Ammon's horn (tissue), 1 donor: Measurements from ENCODE around the gene ADGRB3.
"Not testable (repeated sequence)": the region's sequence is repeated elsewhere in the genome, so short reads cannot be mapped to it uniquely, and the experiment has no call there.

ENCODE experiments used
- DNase-seq: peaks from one replicate; pipeline ENCODE4 v3.0.0-alpha.2; 2016; ENCODE audit warnings: low spot score

Gene ADGRB3

DNA sequence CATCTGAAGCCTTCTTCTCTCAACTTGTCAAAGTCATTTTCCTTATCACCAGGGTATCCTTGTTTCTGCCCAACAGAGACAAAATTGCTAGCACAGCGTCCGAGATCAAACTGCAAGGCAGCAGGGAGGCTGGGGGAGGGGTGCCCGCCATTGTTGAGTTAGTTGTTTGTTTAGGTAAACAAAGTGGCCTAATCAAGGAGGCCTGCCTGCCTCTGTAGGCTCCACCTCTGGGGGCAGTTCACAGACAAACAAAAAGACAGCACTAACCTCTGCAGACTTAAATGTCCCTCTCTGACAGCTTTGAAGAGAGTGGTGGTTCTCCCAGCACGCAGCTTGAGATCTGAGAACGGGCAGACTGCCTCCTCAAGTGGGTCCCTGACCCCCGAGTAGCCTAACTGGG lies 155.0 kb downstream of the ADGRB3 start:
- DNase-seq: not testable (repeated sequence)

DNA sequence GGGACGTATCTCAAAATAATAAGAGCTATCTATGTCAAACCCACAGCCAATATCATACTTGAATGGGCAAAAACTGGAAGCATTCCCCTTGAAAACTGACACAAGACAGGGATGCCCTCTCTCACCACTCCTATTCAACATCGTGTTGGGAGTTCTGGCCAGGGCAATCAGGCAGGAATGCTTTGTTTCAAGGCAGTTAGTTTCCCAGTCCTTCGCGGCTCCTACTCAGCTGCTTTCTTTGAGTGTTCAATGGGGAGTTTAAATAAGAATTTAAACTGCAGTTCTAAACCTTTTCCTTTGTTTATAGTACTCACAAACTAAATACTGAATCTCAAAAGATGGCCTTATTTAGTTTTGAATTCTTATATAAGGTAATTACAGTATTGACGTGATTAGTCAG lies 179.9 kb downstream of the ADGRB3 start:
- DNase-seq: not testable (repeated sequence)

DNA sequence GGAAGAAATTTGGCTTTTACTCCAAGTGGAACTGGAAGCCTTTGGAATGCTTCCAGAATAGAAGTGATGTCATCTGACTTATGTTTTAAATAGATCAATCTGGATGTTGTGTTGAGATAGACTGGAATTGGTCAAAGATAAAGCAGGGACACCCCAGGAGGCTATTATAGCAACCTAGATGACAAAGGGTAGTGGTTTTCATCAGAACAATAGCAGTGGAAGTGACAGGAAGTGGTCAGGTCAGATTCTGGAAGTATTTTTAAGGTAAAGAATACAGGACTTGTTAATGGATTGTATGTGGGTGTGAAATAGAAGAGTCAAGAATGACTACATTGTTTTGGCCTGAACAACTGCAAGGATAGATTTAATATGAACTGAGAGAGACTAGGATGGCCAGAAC lies 191.4 kb downstream of the ADGRB3 start:
- no peak for DNase-seq

DNA sequence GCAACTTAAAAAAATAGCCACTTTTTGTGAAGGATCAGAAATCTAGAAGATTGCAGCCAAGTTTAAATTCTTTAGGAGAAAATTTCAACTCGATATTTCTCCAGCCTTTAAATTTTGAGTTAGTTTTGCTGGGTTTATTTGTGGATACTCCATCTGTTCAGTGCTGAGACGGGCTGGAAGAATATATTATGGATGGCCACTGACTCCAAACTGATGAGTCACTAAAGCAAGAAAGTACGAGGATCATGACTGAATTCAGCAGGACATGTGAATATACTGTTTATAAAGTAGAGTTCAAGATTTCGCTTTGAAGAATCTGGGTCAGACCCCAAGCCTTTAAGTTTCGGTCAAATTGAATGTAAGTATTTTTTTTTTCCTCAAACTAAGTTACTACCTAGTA lies 199.5 kb downstream of the ADGRB3 start:
- no peak for DNase-seq

DNA sequence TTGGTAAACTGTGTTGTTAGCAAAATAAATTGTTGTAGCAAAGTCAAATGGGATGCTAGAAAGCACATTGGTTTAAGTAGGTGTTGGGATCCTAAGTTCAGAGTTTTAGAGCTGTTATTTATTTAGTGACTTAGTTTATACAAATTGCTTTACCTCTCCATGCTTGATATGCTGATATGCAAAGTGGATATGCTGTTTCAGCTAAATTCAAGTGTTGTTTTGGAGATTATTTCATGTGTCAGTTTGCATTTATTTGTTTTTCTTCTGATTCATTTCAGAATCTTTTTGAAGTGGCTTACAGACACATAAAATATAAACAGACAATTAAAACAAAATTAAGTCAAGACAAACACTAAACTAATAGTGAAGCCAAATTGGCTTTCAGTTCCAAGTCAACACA lies 203.5 kb downstream of the ADGRB3 start:
- DNase-seq: no peak

DNA sequence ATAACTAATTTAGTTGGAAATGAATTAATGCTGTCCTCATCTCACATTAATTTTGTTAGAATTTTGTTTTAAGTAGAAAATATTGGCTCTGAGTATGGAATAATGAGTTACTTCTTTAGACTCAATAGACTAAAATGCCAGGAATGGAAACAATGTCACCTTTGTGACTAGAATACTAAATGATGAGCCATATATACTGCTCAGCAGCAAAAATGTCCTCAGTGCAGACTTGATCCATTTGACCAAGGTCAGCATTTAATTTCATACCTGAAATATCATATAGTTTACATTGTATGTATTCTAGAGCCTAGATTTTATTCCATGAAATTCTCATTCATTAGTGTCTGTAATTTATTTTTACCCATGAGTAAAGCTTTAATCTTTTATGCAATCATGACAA lies 217.7 kb downstream of the ADGRB3 start:
- DNase-seq: no peak

DNA sequence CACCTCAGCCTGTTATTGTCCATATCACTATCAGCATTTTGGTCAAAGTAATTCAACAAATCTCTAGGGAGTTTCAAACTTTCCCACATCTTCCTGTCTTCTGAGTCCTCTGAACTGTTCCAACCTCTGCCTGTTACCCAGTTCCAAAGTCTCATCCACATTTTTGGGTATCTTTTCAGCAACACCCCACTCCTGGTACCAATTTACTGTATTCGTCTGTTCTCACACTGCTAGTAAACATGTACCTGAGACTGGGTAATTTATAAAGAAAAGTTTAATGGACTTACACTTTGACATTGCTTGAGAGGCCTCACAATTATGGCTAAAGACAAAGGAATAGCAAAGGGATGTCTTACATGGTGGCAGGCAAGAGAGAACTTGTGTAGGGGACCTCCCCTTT lies 224.2 kb downstream of the ADGRB3 start:
- DNase-seq: no peak

DNA sequence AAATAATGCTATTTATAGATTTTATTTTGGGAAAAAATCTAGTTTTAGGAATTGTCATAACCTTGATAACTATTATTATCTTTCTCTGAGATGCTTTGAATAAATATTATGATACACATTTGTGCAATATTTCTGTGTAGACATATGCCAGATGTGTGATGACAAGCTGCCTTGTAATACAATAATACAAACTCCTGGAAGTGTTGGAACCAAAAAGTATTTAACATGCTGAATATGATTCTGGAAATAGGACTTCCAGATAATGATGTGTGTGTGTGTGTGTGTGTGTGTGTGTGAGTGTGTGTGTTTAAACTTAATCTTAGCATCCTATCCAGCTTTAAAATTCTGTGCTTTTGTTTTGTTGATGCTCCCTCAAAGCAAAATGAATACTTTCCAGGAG lies 233.6 kb downstream of the ADGRB3 start:
- no peak for DNase-seq

DNA sequence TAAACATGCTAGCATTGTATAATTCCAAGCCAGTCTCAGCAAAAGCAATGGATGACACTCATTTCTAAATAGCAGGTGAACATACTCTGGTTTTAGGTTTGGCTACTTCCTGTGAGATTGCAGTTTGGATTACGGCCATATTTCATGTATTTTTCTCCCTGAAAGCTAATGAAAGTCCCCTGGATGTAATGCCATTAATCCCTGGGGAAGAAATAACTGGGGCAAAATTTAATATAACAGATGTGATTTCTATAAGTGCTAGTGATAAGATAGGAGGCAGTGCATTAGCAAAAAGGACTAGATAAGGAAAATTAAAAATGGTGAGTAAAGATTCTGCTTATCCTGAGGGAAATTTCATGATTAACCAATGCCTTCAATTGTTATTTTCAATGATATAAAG lies 238.2 kb downstream of the ADGRB3 start:
- DNase-seq: no peak

DNA sequence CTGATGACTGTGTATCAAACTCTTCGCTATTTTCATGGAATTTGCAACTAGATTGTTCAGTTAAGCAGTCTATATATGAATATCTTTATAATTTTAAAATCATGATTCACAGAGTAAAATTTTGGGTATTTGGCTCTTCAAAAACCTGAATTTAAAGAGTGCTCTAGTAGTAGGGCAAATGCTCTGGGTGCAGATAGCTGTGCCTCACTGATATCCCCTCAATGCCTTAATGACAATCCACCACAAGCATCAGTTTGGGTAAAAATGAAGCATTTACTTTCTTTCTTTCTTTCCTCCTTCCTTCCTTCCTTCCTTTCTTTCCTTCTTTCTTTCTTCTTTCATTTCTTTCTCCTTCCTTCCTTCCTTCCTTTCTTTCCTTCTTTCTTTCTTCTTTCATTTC lies 239.7 kb downstream of the ADGRB3 start:
- no peak for DNase-seq

DNA sequence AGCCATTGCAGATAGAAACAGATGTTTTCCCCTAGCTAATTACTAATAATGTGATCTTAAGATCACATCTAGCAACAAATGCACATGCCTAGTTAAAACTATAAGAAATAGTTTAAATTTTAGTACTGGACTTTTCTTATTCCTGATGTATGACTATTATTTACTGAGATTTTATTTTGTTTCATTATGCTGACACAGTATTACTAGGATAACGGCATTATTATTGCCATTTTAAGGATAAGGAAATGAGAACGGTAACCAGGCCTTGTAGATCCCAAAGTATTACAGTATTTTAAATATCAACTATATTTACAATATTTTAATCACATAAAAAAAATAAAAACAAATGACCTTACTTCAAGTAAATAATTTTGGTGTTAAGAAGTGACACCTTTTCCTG lies 240.3 kb downstream of the ADGRB3 start:
- DNase-seq: no peak

DNA sequence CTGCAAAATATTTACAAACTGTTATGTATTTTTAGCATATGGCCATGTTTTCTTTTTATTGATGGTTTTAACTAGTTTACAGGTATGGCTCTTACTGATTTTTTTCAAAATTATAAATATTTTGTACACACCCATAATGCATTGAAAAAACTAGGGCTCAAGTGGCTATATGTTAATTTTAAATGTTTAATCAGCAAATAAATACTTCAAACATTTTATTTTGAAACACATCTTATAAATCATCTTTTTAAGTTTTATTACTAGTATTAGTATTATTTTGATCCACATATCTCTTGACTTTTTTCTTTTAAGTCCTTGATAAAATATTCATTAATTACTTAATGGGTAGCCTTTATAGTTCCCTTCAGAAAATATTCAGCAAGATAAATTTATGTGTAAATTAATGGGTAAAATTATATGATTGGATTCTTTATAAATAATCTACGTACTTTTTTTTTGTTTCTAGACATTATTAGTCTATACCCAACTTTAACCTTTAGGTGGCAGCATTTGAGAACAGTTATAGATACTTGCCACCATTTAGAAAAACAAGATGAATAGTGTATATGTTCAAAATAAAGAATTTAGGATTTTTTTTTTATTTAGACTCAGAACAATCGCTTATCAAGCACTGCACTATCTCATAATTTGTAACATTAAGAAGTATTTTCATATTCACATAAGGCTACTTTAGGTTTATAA lies 241.9 kb downstream of the ADGRB3 start:
- DNase-seq: no peak

DNA sequence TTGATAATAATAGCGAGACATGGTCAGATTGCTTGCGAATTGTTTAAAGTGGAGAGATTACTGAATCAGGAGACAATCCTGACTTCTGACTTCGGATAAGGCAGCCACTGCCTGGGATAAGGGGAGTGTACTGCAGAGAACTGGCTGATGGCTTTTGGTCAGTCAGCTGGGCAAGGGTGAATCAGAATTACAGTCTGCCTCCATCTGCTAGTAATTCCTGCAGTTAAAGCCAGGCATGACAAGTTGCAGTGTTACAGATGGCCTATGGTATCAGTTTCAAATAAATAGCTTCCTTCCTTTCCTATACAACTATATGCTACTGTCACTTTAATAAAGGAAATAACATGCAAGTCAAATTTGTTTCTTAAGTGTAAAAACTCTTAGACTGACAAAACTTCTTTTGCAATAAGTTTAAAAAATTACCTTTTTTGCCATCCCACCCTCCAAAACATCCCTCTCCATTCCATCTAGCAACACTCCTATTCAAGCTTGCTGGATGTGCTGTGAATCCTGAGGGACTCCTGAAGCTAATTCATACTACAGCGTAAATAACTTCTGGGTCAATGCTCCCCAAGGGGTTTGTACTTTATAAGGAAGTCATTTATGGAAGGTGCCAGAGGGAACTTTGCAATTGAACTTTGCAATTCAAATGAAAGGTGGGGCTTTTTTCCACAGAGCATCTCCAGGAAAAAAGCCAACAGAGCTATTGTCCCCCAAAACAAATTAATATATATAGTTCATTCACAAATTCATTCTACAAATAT lies 245.2 kb downstream of the ADGRB3 start:
- no peak for DNase-seq

DNA sequence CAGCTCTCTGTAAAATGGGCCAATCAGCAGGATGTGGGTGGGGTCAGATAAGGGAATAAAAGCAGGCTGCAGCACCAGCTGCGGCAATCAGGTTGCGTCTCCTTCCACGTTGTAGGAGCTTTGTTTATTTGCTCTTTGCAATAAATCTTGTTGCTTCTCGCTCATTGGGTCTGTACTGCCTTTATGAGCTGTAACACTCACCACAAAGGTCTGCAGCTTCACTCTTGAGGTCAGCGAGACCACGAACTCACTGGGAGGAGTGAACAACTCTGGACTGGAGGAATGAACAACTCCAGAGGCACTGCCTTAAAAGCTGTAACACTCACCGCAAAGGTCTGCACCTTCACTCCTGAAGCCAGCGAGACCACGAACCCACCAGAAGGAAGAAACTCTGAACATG lies 248.2 kb downstream of the ADGRB3 start:
- DNase-seq: not testable (repeated sequence)

DNA sequence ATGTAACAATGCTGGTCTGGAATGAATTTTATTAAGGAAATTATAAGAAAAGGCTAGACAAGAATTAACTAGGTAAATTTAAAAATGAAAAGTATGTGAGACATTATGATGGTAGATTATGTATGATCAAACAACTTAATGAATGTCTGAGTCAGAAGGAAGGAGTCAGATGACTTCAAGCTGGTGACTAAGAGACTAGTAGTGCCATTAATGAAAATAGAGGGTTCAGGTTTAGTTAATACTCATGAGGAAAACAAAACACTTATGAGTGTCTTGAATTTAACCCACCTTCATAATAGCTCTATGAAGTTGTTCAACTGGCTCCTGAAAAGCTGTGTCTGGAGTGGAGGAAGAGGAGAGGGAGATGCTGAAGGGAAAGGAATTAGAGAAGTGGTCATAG lies 256.3 kb downstream of the ADGRB3 start:
- no peak for DNase-seq

DNA sequence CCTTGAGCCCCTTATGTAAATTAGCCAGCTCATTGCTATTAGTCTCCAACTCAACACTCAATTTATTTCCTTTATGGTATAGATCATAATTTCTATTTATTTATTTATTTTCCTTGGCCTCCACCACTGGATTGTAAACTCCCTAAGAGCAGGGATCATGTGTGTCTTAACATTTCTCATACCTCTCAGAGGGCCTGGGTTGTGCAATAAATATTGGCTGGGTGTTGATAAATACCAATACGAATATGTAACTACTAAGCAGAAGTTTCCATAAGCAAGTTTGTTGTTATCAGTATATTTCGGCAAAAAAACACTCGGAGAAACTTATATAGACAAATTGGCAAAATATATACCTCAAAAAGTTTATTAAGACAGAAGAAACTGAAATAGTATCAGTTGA lies 257.4 kb downstream of the ADGRB3 start:
- no peak for DNase-seq

DNA sequence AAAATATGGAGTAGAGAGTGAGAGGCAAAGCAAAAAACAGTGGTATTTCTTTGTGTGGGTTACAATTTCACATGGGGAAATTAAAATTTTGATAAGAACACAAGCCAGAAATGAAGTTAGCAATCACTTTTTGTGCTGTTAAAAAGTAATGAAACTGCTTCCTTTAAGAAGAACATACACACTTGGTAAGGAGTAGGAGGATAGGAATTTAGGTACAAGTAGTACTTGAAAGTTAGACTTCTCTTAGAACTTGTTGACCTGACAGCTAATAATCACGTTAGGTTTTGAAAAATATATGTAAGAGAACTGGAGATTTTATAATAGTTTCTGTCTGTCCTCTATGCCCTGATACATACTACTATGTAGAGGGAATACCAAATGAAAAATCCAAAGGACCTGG lies 260.8 kb downstream of the ADGRB3 start:
- DNase-seq: no peak

DNA sequence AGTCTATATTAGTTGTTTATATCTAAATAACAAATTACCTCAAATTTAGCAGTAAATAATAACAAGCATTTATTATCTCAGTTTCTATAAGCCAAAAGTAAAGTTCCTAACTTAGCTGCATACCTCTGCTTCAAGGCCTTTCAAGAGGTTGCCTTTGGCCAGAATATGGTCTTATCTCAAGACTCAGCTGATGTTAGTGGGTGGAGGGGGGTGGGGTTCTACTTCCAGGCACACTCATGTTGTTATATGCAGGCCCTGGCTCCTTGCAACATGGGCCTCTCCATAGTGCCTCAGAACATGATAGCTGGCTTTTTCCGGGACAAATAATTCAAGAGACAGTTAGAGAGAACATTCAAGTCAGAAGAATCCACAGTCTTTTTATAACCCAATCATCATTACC lies 266.0 kb downstream of the ADGRB3 start:
- no peak for DNase-seq

DNA sequence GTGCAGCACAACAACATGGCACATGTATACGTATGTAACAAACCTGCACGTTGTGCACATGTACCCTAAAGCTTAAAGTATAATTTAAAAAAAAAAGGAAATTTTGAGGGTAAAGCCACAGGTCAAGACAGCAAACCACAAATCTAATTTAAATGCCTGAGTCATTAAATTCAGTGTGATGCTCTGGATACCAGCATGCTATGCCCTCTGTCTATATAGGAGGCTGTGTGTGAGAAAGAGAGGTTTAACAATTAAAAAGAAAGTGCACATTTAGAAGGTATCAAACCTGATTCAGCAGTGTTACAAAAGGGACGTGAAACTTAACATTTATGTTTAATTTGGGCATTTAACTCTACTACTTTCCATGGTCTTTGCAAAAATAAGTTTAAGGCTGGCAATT lies 276.3 kb downstream of the ADGRB3 start:
- no peak for DNase-seq

DNA sequence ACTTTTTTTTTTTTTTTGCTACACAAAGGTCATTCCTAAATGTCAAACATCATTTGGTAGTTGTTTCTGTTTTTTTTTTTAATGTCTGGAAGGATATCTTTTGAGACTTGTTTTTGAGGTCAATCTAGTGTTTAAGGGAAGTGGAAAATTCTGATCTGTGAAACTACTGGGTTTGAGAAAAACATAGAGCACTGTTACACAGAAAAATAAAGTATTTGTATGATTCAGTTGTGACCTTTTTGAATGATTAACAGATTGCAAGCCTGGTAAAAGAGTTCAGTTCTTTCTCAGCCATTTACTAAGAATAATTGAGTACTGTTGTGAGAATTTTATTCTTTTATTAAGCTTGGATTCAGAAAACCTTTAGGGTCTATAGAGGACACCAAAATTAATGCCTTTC lies 276.7 kb downstream of the ADGRB3 start:
- DNase-seq: no peak

DNA sequence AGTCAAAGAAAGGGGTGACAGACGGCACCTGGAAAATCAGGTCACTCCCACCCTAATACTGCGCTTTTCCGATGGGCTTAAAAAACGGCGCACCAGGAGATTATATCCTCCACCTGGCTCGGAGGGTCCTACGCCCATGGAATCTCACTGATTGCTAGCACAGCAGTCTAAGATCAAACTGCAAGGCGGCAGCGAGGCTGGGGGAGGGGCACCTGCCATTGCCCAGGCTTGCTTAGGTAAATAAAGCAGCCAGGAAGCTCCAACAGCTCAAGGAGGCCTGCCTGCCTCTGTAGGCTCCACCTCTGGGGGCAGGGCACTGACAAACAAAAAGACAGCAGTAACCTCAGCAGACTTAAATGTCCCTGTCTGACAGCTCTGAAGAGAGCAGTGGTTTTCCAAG lies 277.7 kb downstream of the ADGRB3 start:
- DNase-seq: not testable (repeated sequence)

DNA sequence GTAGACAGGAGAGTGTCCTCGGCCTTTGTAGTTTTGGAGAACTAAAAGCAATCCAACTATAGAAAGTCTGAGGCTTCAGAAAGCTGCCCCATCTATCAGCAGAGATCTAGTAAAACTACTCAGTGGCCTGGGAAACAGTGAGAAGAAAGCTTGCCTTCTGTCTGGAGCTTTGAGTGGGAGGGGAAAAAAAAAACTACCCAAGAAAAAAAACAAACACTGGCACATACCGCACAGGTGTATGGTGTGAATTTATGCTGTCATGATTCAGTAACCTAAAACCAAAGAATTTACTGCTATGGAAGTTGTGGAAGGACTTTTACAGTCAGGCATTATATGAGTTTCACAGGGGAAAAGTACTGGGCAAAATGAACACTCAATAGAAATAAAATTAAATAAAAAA lies 280.5 kb downstream of the ADGRB3 start:
- DNase-seq: no peak

DNA sequence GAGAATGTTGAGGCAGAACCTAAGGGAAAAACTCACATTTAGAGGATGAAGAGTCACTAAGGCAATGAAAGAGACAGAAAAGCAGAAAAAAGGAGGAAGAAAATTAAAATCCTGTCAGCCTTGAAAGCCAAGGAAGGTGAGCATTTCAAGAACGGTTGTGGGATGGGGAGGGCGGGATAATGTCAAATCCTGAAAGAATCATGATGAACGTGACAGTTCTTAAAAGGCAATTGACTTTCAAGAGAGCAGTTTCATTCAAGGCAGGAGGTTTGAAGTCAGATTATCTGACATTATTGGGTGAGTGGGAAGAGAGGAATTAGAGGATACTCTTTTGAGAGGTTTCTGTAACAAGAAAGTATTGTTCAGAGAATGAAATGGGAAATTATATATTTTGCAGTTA lies 284.5 kb downstream of the ADGRB3 start:
- DNase-seq: no peak

DNA sequence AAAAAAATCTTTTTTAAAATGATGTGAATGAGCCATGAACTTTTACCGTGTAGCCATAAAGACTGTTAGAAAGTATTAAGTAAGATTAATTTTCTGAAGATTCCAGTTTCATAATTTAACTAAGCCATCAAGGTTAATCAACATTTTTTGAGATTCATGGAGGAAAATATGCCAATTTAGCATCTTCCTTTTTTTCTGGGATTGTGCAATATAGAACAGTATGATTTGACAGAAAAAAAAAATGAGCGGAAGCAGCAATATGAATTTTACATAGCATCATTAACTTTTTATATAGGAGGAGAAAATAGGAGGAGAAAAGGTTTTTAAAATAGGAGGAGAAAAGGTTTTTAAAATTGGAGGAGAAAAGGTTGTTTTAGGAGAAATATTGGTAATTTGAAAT lies 306.3 kb downstream of the ADGRB3 start:
- DNase-seq: no peak
